GM19452 (cell line): ENCODE results near the gene CBX6.
"Not testable (repeated sequence)": the region's sequence is repeated elsewhere in the genome, so short reads cannot be mapped to it uniquely, and the experiment has no call there.

Experiments used
- ATAC-seq: cut with Tn5 transposase; IDR thresholded peaks from one replicate; pipeline ENCODE4 v1.9.1; 2021; ENCODE audit not compliant: unreplicated experiment

Gene CBX6

GRCh38 chr22:38861170-38861876 lies 10.7 kb downstream of the CBX6 start:
- ATAC-seq = no peak

- ATAC-seq = no peak
These were observed 11.5 kb downstream of the CBX6 start for GRCh38 chr22:38860283-38861169.

- ATAC-seq = no peak
These were observed 12.3 kb downstream of the CBX6 start for GRCh38 chr22:38859581-38860282.

GRCh38 chr22:38858492-38858891 lies 13.5 kb downstream of the CBX6 start:
- no peak for ATAC-seq

GRCh38 chr22:38854476-38854875 lies 17.5 kb downstream of the CBX6 start:
- not testable (repeated sequence) for ATAC-seq

GRCh38 chr22:38853883-38854282 lies 18.1 kb downstream of the CBX6 start:
- not testable (repeated sequence) for ATAC-seq

GRCh38 chr22:38853196-38853651 lies 18.8 kb downstream of the CBX6 start:
- no peak for ATAC-seq

GRCh38 chr22:38852522-38852921 lies 19.5 kb downstream of the CBX6 start:
- no peak for ATAC-seq

- no peak for ATAC-seq
These were observed 20.8 kb downstream of the CBX6 start for GRCh38 chr22:38850941-38851849.

GRCh38 chr22:38850399-38850798 lies 21.6 kb downstream of the CBX6 start:
- no peak for ATAC-seq

GRCh38 chr22:38849811-38850210 lies 22.2 kb downstream of the CBX6 start:
- no peak for ATAC-seq

- ATAC-seq = no peak
These were observed 25.6 kb downstream of the CBX6 start for GRCh38 chr22:38846412-38846811.

GRCh38 chr22:38845004-38845740 lies 26.8 kb downstream of the CBX6 start:
- ATAC-seq = no peak

- ATAC-seq = no peak
These were observed 27.6 kb downstream of the CBX6 start for GRCh38 chr22:38844315-38845003.

GRCh38 chr22:38843657-38844314 lies 28.2 kb downstream of the CBX6 start, which contains the start of gene NPTXR:
Gene NPTXR (minus strand): TSS chr22:38844028.
- no peak for ATAC-seq

GRCh38 chr22:38843201-38843656 lies 28.8 kb downstream of the CBX6 start:
- no peak for ATAC-seq

- ATAC-seq = no peak
These were observed 29.4 kb downstream of the CBX6 start for GRCh38 chr22:38842512-38843200.

- ATAC-seq = no peak
These were observed 30.4 kb downstream of the CBX6 start for GRCh38 chr22:38841635-38842034.
